Chondrocyte (in vitro differentiated cells): Measurements from ENCODE around the gene MCTP2. TPM values are rescaled to one million over a fixed set of nuclear protein-coding genes. Genes with fewer than 3 reads are reported as not detected.

Experiments used
- DNase-seq: peaks from one replicate; pipeline ENCODE4 v3.0.0; 2021; ENCODE audit warnings: mixed read lengths, low spot score
- H3K27ac Mint-ChIP-seq: one replicate; pipeline ENCODE4 v1.8.0; 2021; ENCODE audit warnings: mild to moderate bottlenecking, moderate library complexity, mixed read lengths; ENCODE audit not compliant: unreplicated experiment
- H3K27me3 Mint-ChIP-seq: 2 replicates; pipeline ENCODE4 v1.8.0; 2021; ENCODE audit warnings: low read depth, mixed read lengths
- H3K36me3 Mint-ChIP-seq: 2 replicates; pipeline ENCODE4 v1.8.0; 2021; ENCODE audit warnings: low read depth, mixed read lengths
- H3K4me1 Mint-ChIP-seq: 2 replicates; pipeline ENCODE4 v1.8.0; 2021; ENCODE audit warnings: low read depth, mild to moderate bottlenecking, mixed read lengths
- H3K4me3 Mint-ChIP-seq: one replicate; pipeline ENCODE4 v1.8.0; 2021; ENCODE audit warnings: mild to moderate bottlenecking, moderate library complexity, mixed read lengths; ENCODE audit not compliant: unreplicated experiment
- H3K9me3 Mint-ChIP-seq: 2 replicates; pipeline ENCODE4 v1.8.0; 2021; ENCODE audit warnings: low read depth, mixed read lengths
- CTCF ChIP-seq: fragments of 200-600 bp; sonication (generic); IDR thresholded peaks from 2 replicates; pipeline ENCODE4 v1.5.0; 2021; ENCODE audit warnings: antibody characterized with exemption, mild to moderate bottlenecking, moderate library complexity
- total RNA-seq: library from RNA; stranded (reverse); gene quantifications from 3 replicates; pipeline ENCODE4 v1.2.1, GENCODE V29; 2021

Gene MCTP2
- total RNA-seq, 1 donor from 2014 or later, result 4.5 TPM

- Mint-ChIP-seq H3K36me3 (no peaks in the 10 kb centered on the region), H3K27ac (no peak overlapping the region), H3K4me1 (peaks cover 4% of the 10 kb centered on the region), H3K4me3 (no peak overlapping the region), H3K27me3 (no peaks in the 10 kb centered on the region), H3K9me3 (no peaks in the 10 kb centered on the region)
- no peak for TF ChIP-seq CTCF
- DNase-seq, result no peak
Observed at GRCh38 chr15:94398001-94398400, 166.6 kb downstream of the MCTP2 start.

GRCh38 chr15:94400526-94401298 lies 169.4 kb downstream of the MCTP2 start:
- no peaks in the 10 kb centered on the region for H3K27me3 Mint-ChIP-seq
- no peak overlapping the region for H3K27ac Mint-ChIP-seq
- no peak for TF ChIP-seq CTCF
- no peak overlapping the region for H3K4me3 Mint-ChIP-seq
- peaks cover 10% of the 10 kb centered on the region for H3K4me1 Mint-ChIP-seq
- no peak for DNase-seq
- no peaks in the 10 kb centered on the region for H3K36me3 Mint-ChIP-seq
- H3K9me3 Mint-ChIP-seq, result no peaks in the 10 kb centered on the region

GRCh38 chr15:94403331-94403730 lies 172.0 kb downstream of the MCTP2 start:
- H3K36me3 Mint-ChIP-seq, result no peaks in the 10 kb centered on the region
- no peak for TF ChIP-seq CTCF
- DNase-seq, result no peak
- peaks cover 7% of the 10 kb centered on the region for H3K4me1 Mint-ChIP-seq
- no peak overlapping the region for H3K4me3 Mint-ChIP-seq
- peak overlapping the region; percentile 87 for H3K27ac Mint-ChIP-seq
- H3K9me3 Mint-ChIP-seq, result no peaks in the 10 kb centered on the region
- H3K27me3 Mint-ChIP-seq, result no peaks in the 10 kb centered on the region

GRCh38 chr15:94404733-94405283 lies 173.4 kb downstream of the MCTP2 start:
- Mint-ChIP-seq H3K36me3 (no peaks in the 10 kb centered on the region), H3K4me1 (peaks cover 7% of the 10 kb centered on the region)

GRCh38 chr15:94411285-94411684 lies 179.9 kb downstream of the MCTP2 start:
- no peak overlapping the region for H3K4me3 Mint-ChIP-seq
- TF ChIP-seq CTCF, result no peak
- H3K36me3 Mint-ChIP-seq, result no peaks in the 10 kb centered on the region
- no peaks in the 10 kb centered on the region for H3K9me3 Mint-ChIP-seq
- H3K27ac Mint-ChIP-seq, result no peak overlapping the region
- no peak for DNase-seq
- no peaks in the 10 kb centered on the region for H3K27me3 Mint-ChIP-seq
- H3K4me1 Mint-ChIP-seq, result no peaks in the 10 kb centered on the region

More at GRCh38 chr15:94404733-94405283, 173.4 kb downstream of the MCTP2 start:
- Mint-ChIP-seq H3K27ac (no peak overlapping the region), H3K27me3 (no peaks in the 10 kb centered on the region), H3K4me3 (no peak overlapping the region), H3K9me3 (no peaks in the 10 kb centered on the region)
- no peak for TF ChIP-seq CTCF
- DNase-seq, result no peak
